ENCODE results near the gene CFAP46. TPM values are rescaled to one million over a fixed set of nuclear protein-coding genes. Genes with fewer than 3 reads are reported as not detected.
"Not testable (repeated sequence)": the region's sequence is repeated elsewhere in the genome, so short reads cannot be mapped to it uniquely, and the experiment has no call there.

The CFAP46 gene
- total RNA-seq, 2 donors from 2014 or later, result not detected

DNA sequence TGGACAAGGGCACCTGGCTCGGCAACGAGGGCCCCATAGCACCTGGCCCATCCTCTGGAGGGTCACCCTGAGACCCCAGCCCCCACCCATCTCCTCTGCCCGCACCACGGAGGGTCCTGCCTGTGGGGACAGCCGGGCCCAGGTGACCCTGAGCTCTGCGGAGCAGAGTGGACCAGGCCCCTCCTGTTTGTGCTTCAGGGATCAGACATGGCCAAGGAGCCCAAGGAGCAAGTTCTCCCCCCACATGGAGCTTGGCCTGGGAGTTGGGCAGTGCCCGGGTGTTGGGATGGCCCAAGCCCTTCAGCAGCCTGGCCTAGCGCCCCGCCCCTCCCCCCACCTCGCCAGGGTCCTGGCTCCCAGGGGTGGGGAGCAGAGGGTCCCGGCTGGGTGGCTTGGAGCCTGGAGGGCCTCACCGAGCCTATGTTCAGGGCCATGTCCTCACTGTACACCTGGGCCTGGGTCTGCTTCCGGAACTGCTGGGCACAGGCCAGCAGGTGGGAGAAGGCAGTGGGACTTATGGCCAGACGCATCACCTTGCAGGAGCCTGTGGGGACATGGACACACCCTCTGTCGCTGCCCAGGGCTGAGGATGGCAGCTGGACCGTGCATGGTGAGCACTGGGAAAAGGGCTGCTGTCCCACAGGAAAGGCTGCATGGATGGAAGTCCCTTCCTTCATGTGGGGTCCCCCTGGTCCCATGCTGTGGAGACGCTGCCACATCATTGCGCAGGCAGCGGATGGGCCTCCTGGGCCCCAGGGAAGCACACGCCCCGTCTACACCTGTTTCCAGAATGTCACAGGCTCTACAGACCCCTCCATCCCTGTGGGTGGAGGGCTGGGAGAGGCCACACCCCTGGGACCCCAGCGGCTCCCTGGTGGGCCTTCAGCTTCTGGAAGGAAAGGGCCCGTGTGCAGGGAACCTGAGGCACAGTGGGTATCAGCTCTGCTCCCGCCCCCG is 107.2 kb downstream of the CFAP46 start:
- Mint-ChIP-seq H3K4me1 (no peaks in the 10 kb centered on the region), H3K27ac (no peak overlapping the region), H3K36me3 (ENCODE audit: low read depth) (no peaks in the 10 kb centered on the region), H3K27me3 (peaks cover 20% of the 10 kb centered on the region), H3K4me3 (no peak overlapping the region)
- H3K9me3 ChIP-seq (ENCODE audit: control insufficient read depth, low read length, poor library complexity, severe bottlenecking), result no peaks in the 10 kb centered on the region
- DNase-seq (no peak), ATAC-seq (no peak)

GRCh38 chr10:132834311-132834761 is 108.0 kb downstream of the CFAP46 start:
- no peak overlapping the region for H3K4me3 Mint-ChIP-seq
- H3K4me1 Mint-ChIP-seq, result no peaks in the 10 kb centered on the region
- peaks cover 23% of the 10 kb centered on the region for H3K27me3 Mint-ChIP-seq
- H3K27ac Mint-ChIP-seq, result no peak overlapping the region
- DNase-seq, result no peak
- no peaks in the 10 kb centered on the region for H3K36me3 Mint-ChIP-seq (ENCODE audit: low read depth)
- ATAC-seq, result no peak
- no peaks in the 10 kb centered on the region for H3K9me3 ChIP-seq (ENCODE audit: control insufficient read depth, low read length, poor library complexity, severe bottlenecking)

- peaks cover 19% of the 10 kb centered on the region for H3K27me3 Mint-ChIP-seq
- H3K36me3 Mint-ChIP-seq (ENCODE audit: low read depth), result no peaks in the 10 kb centered on the region
- no peaks in the 10 kb centered on the region for H3K9me3 ChIP-seq (ENCODE audit: control insufficient read depth, low read length, poor library complexity, severe bottlenecking)
- ATAC-seq (no peak), DNase-seq (no peak)
- no peak overlapping the region for H3K4me3 Mint-ChIP-seq
- no peaks in the 10 kb centered on the region for H3K4me1 Mint-ChIP-seq
- no peak overlapping the region for H3K27ac Mint-ChIP-seq
These were observed 108.8 kb downstream of the CFAP46 start for GRCh38 chr10:132833421-132834111.

DNA sequence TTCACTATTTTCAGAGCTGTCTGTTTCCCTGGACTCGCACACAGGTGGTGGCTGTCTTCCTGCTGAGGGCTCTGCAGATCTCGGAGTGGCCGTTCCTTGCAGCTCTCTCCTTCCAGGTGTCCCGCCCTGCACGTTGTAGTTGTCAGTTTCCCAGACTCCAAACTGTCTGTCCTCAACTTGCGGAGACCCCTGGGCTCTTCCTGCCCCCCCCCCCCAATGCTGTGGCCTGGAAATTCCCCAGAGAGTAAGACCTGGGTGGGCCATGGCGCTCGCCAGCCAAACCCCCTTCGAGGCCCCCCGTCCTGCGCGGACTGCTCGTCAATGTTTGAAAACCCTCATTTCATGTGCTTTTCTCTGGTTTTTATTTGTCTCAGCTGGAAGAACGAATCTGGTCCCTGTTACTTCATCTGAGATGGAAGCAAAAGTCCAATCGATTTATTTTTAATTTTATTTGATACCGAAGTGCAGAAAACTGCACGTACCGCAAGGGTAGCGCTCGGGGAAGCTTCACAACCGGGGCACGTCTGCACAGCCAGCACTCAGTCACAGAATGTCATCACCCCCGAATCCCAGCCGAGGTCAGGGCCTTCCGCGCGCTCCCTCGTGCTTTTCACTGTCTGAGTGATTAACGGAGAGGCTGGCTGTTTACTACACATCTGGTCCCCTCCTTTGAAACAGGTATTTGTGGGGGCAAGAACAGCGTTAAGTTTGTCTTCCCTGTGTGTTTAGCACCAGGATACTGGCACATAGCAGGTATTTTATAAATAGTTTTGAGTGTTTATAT is 110.0 kb downstream of the CFAP46 start:
- H3K9me3 ChIP-seq (ENCODE audit: control insufficient read depth, low read length, poor library complexity, severe bottlenecking), result no peaks in the 10 kb centered on the region
- no peaks in the 10 kb centered on the region for H3K4me1 Mint-ChIP-seq
- ATAC-seq (no peak), DNase-seq (no peak)
- no peak overlapping the region for H3K4me3 Mint-ChIP-seq
- no peak overlapping the region for H3K27ac Mint-ChIP-seq
- H3K36me3 Mint-ChIP-seq (ENCODE audit: low read depth), result no peaks in the 10 kb centered on the region
- H3K27me3 Mint-ChIP-seq, result peaks cover 19% of the 10 kb centered on the region

DNA sequence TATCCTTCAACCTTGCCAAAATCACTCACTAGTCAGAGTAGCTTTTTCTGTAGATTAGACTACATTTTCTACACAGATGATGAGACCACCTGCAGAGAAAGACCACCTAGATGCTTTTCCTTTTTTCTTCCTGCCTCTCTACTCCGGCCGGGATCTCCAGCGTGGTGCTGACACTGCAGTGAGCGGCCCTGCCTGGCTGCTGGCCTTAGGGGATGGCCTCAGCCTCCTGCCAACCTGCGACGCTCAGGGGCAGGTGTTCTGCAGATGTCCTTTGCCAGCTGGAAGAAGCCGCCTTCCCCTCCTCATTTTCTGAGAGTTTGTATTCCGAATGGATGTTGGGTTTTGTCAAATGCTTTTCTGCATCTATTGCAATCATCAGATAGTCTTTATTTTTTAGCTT is 113.0 kb downstream of the CFAP46 start:
- Mint-ChIP-seq H3K27ac (no peak overlapping the region), H3K36me3 (ENCODE audit: low read depth) (no peaks in the 10 kb centered on the region), H3K4me3 (no peak overlapping the region), H3K4me1 (no peaks in the 10 kb centered on the region), H3K27me3 (peaks cover 19% of the 10 kb centered on the region)
- no peak for ATAC-seq
- no peaks in the 10 kb centered on the region for H3K9me3 ChIP-seq (ENCODE audit: control insufficient read depth, low read length, poor library complexity, severe bottlenecking)
- no peak for DNase-seq

DNA sequence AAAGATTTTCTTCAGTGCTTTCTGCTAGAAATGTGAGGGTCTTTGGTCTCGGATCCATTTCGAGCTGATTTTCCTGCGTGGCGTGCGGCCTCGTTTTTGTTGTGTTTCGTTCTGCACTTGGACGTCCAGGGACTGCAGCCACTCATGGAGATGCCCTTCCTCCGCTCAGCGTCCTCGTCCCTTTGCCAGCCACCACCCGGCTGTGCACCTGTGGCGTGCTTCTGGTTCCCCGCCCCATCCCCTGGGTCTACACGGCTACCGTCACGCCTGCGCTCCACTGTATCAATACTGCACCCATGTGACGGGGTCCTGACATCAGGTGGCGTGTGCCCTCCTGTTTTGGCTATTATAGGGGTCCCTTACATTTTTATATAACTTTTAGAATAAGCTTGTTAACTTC is 113.7 kb downstream of the CFAP46 start:
- H3K9me3 ChIP-seq (ENCODE audit: control insufficient read depth, low read length, poor library complexity, severe bottlenecking), result no peaks in the 10 kb centered on the region
- no peaks in the 10 kb centered on the region for H3K4me1 Mint-ChIP-seq
- no peaks in the 10 kb centered on the region for H3K36me3 Mint-ChIP-seq (ENCODE audit: low read depth)
- no peak overlapping the region for H3K4me3 Mint-ChIP-seq
- DNase-seq (no peak), ATAC-seq (no peak)
- no peak overlapping the region for H3K27ac Mint-ChIP-seq
- H3K27me3 Mint-ChIP-seq, result peaks cover 19% of the 10 kb centered on the region

DNA sequence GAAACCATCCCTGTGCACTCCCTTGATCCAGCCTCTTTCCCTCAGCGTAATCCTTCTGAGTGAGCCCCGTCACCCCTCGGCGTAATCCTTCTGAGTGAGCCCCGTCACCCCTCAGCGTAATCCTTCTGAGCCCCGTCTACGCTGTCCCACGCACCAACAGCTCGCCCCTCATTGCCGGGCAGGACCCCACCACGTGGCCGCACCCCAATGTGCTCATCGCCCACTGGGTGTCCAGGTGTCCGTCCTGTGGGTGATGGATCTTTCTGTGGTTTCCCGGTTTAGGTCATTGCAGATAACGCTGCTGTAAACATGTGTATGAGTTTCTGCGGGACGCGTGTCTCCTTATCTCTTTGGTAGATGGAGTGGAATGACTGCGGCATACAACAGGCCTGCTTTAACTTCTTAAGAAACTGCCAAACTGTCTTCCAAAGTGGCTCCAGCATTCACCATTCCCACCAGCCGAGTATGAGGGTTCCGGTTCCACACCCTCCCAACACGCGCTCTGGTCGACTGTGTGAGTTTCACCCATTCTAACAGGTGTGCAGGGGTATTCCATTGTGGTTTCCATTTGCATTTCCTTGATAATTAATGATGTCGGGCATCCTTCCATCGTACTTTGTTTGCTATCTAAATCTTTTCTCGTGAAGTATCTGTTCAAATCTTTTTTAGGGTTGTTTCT is 114.4 kb downstream of the CFAP46 start:
- H3K36me3 Mint-ChIP-seq (ENCODE audit: low read depth), result no peaks in the 10 kb centered on the region
- no peaks in the 10 kb centered on the region for H3K9me3 ChIP-seq (ENCODE audit: control insufficient read depth, low read length, poor library complexity, severe bottlenecking)
- H3K27ac Mint-ChIP-seq, result no peak overlapping the region
- no peak overlapping the region for H3K4me3 Mint-ChIP-seq
- DNase-seq, result no peak
- H3K4me1 Mint-ChIP-seq, result no peaks in the 10 kb centered on the region
- no peak for ATAC-seq
- H3K27me3 Mint-ChIP-seq, result peaks cover 19% of the 10 kb centered on the region

DNA sequence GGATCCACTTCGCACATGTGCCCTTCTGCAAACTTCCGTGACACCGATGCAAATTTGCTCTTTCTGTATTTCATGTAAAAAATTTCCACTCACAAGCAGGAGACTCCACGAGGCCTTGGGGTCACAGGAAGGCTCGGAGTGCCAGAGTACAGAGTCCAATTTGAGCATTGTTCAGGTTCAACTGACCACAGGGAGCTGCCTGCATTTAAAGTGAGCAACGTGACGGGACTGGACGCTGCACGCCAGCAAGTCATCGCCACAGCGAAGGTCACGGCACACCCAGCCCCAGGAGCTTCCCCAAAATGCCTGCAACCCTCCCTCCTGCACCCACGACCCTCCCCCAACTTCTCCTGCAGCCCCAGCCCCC is 115.0 kb downstream of the CFAP46 start:
- Mint-ChIP-seq H3K27ac (no peak overlapping the region), H3K4me1 (no peaks in the 10 kb centered on the region), H3K4me3 (no peak overlapping the region), H3K27me3 (peaks cover 19% of the 10 kb centered on the region), H3K36me3 (ENCODE audit: low read depth) (no peaks in the 10 kb centered on the region)
- ATAC-seq (no peak), DNase-seq (no peak)
- H3K9me3 ChIP-seq (ENCODE audit: control insufficient read depth, low read length, poor library complexity, severe bottlenecking), result no peaks in the 10 kb centered on the region

DNA sequence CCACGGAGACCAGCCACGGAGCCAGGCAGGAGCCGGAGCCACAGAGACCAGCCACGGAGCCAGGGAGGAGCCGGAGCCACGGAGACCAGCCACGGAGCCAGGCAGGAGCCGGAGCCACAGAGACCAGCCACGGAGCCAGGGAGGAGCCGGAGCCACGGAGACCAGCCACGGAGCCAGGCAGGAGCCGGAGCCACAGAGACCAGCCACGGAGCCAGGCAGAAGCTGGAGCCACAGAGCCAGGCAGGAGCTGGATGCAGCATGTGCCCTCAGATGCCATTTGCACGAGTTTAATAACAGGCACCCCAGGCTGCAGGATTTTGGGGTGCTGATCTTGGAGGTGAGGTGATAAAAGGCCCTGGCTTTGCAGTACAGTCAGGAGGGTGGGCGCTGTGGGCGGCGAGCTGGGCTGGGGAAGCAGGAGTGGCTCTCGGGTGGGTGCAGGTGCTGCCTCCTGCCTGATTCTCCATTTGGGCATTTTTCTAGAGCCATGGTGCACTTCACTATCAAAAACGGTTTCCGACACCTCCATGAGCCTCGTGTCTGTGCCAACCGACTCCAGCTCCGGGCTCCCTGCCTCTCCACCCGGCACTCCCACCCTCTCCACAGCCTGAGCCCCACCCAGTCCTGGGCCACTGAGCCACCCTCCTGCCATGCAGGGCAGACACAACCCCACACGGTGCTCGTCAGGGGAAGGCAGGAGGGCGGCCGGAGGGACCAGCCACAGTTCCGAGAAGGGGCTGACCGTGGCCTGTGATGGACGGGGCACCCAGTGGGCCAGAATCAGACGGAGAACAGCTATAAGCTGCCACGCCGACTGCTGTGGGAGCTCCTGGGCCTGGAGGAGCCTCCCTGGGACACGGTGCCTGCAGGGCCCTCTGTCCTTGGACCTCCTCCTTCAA is 115.6 kb downstream of the CFAP46 start:
- Mint-ChIP-seq H3K27me3 (peaks cover 16% of the 10 kb centered on the region), H3K4me3 (no peak overlapping the region), H3K36me3 (ENCODE audit: low read depth) (no peaks in the 10 kb centered on the region), H3K4me1 (no peaks in the 10 kb centered on the region), H3K27ac (no peak overlapping the region)
- no peak for ATAC-seq
- no peaks in the 10 kb centered on the region for H3K9me3 ChIP-seq (ENCODE audit: control insufficient read depth, low read length, poor library complexity, severe bottlenecking)
- DNase-seq, result no peak

DNA sequence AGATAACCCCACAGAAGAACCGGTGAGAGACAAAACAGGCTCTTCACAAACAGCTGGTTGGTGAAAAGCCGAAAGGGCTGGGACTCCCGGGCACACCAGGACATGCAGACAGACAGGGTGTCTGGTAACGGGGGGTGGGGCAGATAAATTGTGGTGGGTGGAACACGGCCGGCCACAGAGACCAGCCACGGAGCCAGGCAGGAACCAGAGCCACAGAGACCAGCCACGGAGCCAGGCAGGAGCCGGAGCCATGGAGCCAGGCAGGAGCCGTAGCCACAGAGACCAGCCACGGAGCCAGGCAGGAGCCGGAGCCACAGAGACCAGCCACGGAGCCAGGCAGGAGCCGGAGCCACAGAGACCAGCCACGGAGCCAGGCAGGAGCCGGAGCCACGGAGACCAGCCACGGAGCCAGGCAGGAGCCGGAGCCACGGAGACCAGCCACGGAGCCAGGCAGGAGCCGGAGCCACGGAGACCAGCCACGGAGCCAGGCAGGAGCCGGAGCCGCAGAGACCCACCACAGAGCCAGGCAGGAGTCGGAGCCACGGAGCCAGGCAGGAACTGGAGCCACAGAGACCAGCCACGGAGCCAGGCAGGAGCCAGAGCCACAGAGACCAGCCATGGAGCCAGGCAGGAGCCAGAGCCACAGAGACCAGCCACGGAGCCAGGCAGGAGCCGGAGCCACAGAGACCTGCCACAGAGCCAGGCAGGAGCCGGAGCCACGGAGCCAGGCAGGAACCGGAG is 116.4 kb downstream of the CFAP46 start:
- not testable (repeated sequence) for H3K4me1 Mint-ChIP-seq; H3K27me3 Mint-ChIP-seq; H3K9me3 ChIP-seq (ENCODE audit: control insufficient read depth, low read length, poor library complexity, severe bottlenecking); ATAC-seq; H3K36me3 Mint-ChIP-seq (ENCODE audit: low read depth); H3K27ac Mint-ChIP-seq; H3K4me3 Mint-ChIP-seq; DNase-seq

DNA sequence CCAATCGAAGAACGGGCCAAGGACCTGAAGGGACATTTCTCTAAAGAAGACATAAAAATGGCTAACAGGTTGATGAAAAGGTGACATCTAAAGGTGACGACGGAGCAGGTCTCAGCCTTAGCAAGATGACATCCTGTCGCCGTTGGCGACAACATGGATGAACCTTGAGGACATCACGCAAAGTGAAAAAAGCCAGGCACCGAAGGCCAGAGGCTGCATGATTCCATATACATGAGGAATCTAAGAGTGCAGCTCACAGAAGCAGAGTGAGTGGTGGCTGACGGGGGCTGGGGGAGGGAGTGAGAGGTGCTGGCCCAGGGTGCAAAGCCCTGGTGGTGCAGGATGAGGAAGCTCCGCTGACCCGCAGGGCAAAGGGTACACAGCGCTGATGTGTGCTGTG is 122.3 kb downstream of the CFAP46 start:
- no peak overlapping the region for H3K27ac Mint-ChIP-seq
- H3K36me3 Mint-ChIP-seq (ENCODE audit: low read depth), result peaks cover 2% of the 10 kb centered on the region
- ATAC-seq, result no peak

More for the DNA sequence above, 122.3 kb downstream of the CFAP46 start:
- H3K9me3 ChIP-seq (ENCODE audit: control insufficient read depth, low read length, poor library complexity, severe bottlenecking), result no peaks in the 10 kb centered on the region
- no peak for DNase-seq
- H3K27me3 Mint-ChIP-seq, result peaks cover 33% of the 10 kb centered on the region
- H3K4me1 Mint-ChIP-seq, result peaks cover 6% of the 10 kb centered on the region
- no peak overlapping the region for H3K4me3 Mint-ChIP-seq

All from T-helper 17 cell (primary cell).